ENCODE data around the gene IFT27.

Gene IFT27

DNA sequence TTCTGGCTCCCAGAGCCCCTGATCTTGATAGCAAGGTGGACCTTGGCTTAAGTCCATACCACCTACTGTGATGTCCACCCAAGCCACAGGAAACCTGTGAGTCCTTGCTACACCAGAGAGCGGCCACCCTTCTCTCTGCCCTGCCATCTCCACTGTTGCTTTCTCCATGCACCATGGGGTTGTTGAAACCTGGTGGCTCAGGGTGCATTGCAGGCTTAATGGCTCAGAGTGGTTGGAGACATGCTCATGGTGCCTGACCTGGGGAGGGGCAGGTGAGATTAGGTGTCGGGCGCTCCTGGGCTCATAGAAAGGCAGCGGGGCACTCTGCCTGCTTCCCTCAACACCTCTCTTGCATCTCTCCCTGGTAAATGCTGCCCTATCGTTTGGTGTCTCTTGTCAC is 47.4 kb downstream of the IFT27 start:
- no peak for TF ChIP-seq EZH2phosphoT487 (IDR thresholded peaks at IDR 0.05; ENCODE audit: borderline replicate concordance, low read length)
- no peak for TF ChIP-seq CTCF (IDR thresholded peaks at IDR 0.05; ENCODE audit: low read depth, low read length, poor library complexity, severe bottlenecking)
- H4K20me1 ChIP-seq (ENCODE audit: control insufficient read depth, insufficient read depth, low read depth, low read length) = no peaks in the 10 kb centered on the region
- no peaks in the 10 kb centered on the region for H3K36me3 ChIP-seq (ENCODE audit: control insufficient read depth, low read length)
- H3K27me3 ChIP-seq (ENCODE audit: control insufficient read depth, low read length) = peaks cover 7% of the 10 kb centered on the region; the same call in 1 of the 2 replicates
- H3K4me3 ChIP-seq (ENCODE audit: low read length) = no peak overlapping the region
- no peaks in the 10 kb centered on the region for H3K4me1 ChIP-seq (ENCODE audit: control insufficient read depth, low read length)
- no peaks in the 10 kb centered on the region for H3K9me3 ChIP-seq (ENCODE audit: control insufficient read depth, insufficient read depth, low read length)
- H3K27ac ChIP-seq (ENCODE audit: low read depth, low read length) = no peak overlapping the region
- H3F3A ChIP-seq (ENCODE audit: control insufficient read depth, insufficient read depth) = no peaks in the 10 kb centered on the region
- H3K4me2 ChIP-seq (ENCODE audit: low read length) = no peak overlapping the region
- no peaks in the 10 kb centered on the region for H3K79me2 ChIP-seq (ENCODE audit: control insufficient read depth, low read length)
- no peaks in the 10 kb centered on the region for H3K9me2 ChIP-seq (replicated peaks; ENCODE audit: control insufficient read depth, low read length)

DNA sequence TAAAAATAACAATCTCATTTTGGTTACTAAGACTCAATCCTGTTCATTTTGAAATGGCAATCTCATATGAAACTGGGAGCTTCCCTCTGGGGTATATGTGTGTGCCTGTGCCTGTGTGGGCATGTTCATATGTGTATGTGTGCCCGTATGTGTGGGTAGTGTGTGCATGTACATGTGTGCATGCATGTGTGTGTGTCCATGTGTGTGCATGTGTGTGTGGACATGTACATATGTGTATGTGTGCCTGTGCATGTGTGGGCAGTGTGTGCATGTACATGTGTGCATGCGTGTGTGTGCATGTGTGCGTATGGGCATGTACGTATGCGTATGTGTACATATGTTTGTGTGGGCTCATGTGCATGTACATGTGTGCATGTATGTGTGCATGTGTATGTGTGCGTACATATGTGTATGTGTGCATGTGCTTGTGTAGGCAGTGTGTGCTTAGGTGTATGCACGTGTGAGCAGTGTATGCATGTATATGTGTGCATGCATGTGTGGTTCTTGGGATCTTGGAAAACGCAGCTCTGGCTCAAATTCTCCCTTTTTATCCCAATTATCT is 47.9 kb downstream of the IFT27 start:
- Histone ChIP-seq H3K36me3 (ENCODE audit: control insufficient read depth, low read length) (no peaks in the 10 kb centered on the region), H3K9me2 (replicated peaks; ENCODE audit: control insufficient read depth, low read length) (no peaks in the 10 kb centered on the region), H3F3A (ENCODE audit: control insufficient read depth, insufficient read depth) (no peaks in the 10 kb centered on the region), H3K9me3 (ENCODE audit: control insufficient read depth, insufficient read depth, low read length) (no peaks in the 10 kb centered on the region), H3K79me2 (ENCODE audit: control insufficient read depth, low read length) (no peaks in the 10 kb centered on the region), H3K27me3 (ENCODE audit: control insufficient read depth, low read length) (peaks cover 7% of the 10 kb centered on the region; the same call in 1 of the 2 replicates), H3K4me3 (ENCODE audit: low read length) (no peak overlapping the region), H3K4me1 (ENCODE audit: control insufficient read depth, low read length) (no peaks in the 10 kb centered on the region), H3K27ac (ENCODE audit: low read depth, low read length) (no peak overlapping the region), H3K4me2 (ENCODE audit: low read length) (no peak overlapping the region), H4K20me1 (ENCODE audit: control insufficient read depth, insufficient read depth, low read depth, low read length) (no peaks in the 10 kb centered on the region)
- TF ChIP-seq EZH2phosphoT487 (IDR thresholded peaks at IDR 0.05; ENCODE audit: borderline replicate concordance, low read length) (no peak), CTCF (IDR thresholded peaks at IDR 0.05; ENCODE audit: low read depth, low read length, poor library complexity, severe bottlenecking) (no peak)

- no peaks in the 10 kb centered on the region for H3K36me3 ChIP-seq (ENCODE audit: control insufficient read depth, low read length)
- no peak overlapping the region for H3K4me3 ChIP-seq (ENCODE audit: low read length)
- H3K79me2 ChIP-seq (ENCODE audit: control insufficient read depth, low read length) = no peaks in the 10 kb centered on the region
- H3F3A ChIP-seq (ENCODE audit: control insufficient read depth, insufficient read depth) = no peaks in the 10 kb centered on the region
- H4K20me1 ChIP-seq (ENCODE audit: control insufficient read depth, insufficient read depth, low read depth, low read length) = no peaks in the 10 kb centered on the region
- peaks cover 7% of the 10 kb centered on the region; the same call in 1 of the 2 replicates for H3K27me3 ChIP-seq (ENCODE audit: control insufficient read depth, low read length)
- TF ChIP-seq EZH2phosphoT487 (IDR thresholded peaks at IDR 0.05; ENCODE audit: borderline replicate concordance, low read length) = no peak
- H3K27ac ChIP-seq (ENCODE audit: low read depth, low read length) = no peak overlapping the region
- H3K4me2 ChIP-seq (ENCODE audit: low read length) = no peak overlapping the region
- H3K9me2 ChIP-seq (replicated peaks; ENCODE audit: control insufficient read depth, low read length) = no peaks in the 10 kb centered on the region
- H3K9me3 ChIP-seq (ENCODE audit: control insufficient read depth, insufficient read depth, low read length) = no peaks in the 10 kb centered on the region
- H3K4me1 ChIP-seq (ENCODE audit: control insufficient read depth, low read length) = no peaks in the 10 kb centered on the region
These were observed 48.8 kb downstream of the IFT27 start for GRCh38 chr22:36727110-36727509.

GRCh38 chr22:36726007-36726380 is 49.9 kb downstream of the IFT27 start:
- Histone ChIP-seq H3K27me3 (ENCODE audit: control insufficient read depth, low read length) (peaks cover 17% of the 10 kb centered on the region), H3K4me1 (ENCODE audit: control insufficient read depth, low read length) (no peaks in the 10 kb centered on the region), H3K79me2 (ENCODE audit: control insufficient read depth, low read length) (no peaks in the 10 kb centered on the region), H3K4me2 (ENCODE audit: low read length) (no peak overlapping the region), H3K27ac (ENCODE audit: low read depth, low read length) (no peak overlapping the region), H4K20me1 (ENCODE audit: control insufficient read depth, insufficient read depth, low read depth, low read length) (no peaks in the 10 kb centered on the region), H3F3A (ENCODE audit: control insufficient read depth, insufficient read depth) (no peaks in the 10 kb centered on the region), H3K9me2 (replicated peaks; ENCODE audit: control insufficient read depth, low read length) (no peaks in the 10 kb centered on the region), H3K9me3 (ENCODE audit: control insufficient read depth, insufficient read depth, low read length) (no peaks in the 10 kb centered on the region), H3K36me3 (ENCODE audit: control insufficient read depth, low read length) (no peaks in the 10 kb centered on the region), H3K4me3 (ENCODE audit: low read length) (no peak overlapping the region)
- no peak for TF ChIP-seq EZH2phosphoT487 (IDR thresholded peaks at IDR 0.05; ENCODE audit: borderline replicate concordance, low read length)
- no peak for TF ChIP-seq CTCF (IDR thresholded peaks at IDR 0.05; ENCODE audit: low read depth, low read length, poor library complexity, severe bottlenecking)

All from DOHH2 (cell line).